GM21529 (cell line): ENCODE measurements around the gene CSH1.
"Not testable (repeated sequence)": the region's sequence is repeated elsewhere in the genome, so short reads cannot be mapped to it uniquely, and the experiment has no call there.

Experiments used
- ATAC-seq: cut with Tn5 transposase; IDR thresholded peaks from one replicate; pipeline ENCODE4 v1.9.1; 2021; ENCODE audit not compliant: unreplicated experiment

Gene CSH1

GRCh38 chr17:63904796-63905195, 8.4 kb upstream of the CSH1 start:
- not testable (repeated sequence) for ATAC-seq

- not testable (repeated sequence) for ATAC-seq
Observed at GRCh38 chr17:63903787-63904201, 7.4 kb upstream of the CSH1 start.

DNA sequence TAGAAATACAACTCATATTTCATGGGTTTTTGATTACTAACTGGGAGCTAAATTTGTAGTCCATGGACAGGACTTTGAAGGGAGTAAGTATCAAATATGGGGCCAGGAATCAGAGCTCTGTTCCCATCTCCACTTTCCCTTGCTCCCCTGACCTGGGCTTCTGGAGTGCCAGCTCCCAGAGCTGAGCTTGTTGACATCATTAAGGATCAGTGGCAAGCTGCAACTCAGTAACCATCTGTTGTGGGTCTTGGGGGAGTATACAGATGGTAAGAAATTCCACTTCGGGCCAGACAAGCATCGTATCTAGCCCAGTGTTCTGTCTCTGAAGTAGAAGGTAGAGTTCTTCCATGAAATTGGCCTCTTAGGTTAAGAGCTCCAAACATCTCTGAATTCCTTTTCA, 5.6 kb upstream of the CSH1 start:
- ATAC-seq: not testable (repeated sequence)

GRCh38 chr17:63898899-63899798, 2.8 kb upstream of the CSH1 start:
- ATAC-seq: not testable (repeated sequence)

GRCh38 chr17:63894821-63895220, 1.6 kb downstream of the CSH1 start:
- ATAC-seq: not testable (repeated sequence)

- ATAC-seq: not testable (repeated sequence)
Observed at GRCh38 chr17:63894021-63894420, 2.4 kb downstream of the CSH1 start.

DNA sequence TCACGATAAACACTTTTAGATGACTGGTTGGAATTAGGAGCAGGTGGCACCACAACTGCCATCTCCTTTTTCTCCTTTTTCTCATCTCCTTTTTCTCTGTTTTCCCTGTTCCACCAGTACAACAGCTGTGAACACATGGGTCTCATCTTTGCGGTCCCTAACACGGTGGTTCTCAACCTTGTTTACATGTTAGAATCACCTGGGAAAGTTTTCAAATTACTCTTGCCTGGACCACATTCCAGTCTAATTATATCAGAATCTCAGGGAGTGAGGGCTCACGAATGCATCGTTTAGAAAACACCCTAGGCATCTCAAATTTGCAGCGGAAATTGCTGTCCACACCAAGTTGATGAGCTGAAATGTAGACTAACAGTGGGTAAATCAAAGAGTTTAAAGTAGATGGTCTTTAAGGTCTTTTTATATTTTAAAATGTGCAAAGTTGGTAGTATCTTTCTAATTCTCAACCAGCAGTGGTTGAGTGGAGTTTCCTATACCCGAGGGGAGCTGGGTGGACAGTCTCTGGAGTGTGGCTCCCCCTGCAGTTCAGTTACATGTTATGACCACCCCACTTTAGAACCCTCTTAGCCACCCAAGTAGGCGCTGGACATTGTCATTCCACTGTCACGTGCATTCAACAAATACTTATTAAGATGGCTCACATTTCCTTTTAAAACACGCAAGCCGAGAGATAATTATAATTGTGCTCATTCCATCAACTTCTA, 3.9 kb downstream of the CSH1 start:
- ATAC-seq: not testable (repeated sequence)

GRCh38 chr17:63889026-63889848, 7.1 kb downstream of the CSH1 start:
- not testable (repeated sequence) for ATAC-seq

DNA sequence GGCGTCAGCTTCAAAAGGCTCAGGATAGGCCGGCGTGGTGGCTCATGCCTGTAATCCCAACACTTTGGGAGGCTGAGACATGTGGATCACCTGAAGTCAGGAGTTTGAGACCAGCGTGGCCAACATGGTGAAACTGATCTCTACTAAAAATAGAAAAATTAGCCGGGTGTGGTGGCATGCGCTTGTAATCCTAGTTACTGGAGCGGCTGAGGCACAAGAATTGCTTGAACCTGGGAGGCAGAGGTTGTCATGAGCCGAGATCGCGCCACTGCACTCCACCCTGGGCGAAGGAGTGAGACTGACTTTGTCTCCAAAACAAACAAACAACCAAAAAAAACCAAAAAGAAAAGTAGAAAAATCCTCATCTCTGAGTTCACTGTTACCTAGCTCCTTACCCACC, 11.3 kb downstream of the CSH1 start:
- ATAC-seq: not testable (repeated sequence)

- not testable (repeated sequence) for ATAC-seq
Observed at GRCh38 chr17:63882626-63883126, 13.7 kb downstream of the CSH1 start.

DNA sequence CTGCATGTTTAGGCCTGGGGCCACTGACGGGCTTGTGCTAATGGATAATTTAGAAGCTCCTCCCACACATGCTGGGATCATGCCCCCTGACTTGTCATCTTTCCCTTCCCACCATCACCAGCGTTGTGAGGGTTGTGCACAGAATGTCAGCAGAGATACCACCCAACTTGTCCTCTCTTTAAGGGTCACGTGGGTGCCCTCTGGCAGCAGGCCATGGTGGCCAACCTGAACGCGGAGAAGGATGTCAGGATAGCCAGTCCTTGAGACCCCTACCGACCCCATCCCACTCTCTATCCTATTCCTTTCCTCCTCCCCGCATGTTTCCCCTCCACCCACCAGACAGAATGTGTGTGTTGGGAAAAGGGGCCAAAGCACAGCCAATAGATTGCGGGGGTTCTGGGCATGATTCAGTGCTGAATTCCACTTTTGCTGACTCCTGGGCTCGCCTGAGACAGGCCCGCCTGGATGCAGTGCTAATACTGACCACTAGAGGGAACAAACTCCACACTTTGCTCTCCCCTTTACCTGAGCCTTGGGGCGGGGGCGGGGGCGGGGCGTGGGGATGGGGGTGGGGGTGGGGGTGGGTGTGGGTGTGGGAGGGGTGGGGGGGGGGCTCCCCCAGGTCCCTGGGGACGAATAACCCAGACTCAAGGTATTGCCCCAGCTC, 14.3 kb downstream of the CSH1 start, which contains the start of gene GH2:
Gene GH2 (minus strand): TSS at position 10 of the 667 bp plus-strand sequence. CDS start 143 bp downstream, outside the sequence.
- ATAC-seq: no peak

DNA sequence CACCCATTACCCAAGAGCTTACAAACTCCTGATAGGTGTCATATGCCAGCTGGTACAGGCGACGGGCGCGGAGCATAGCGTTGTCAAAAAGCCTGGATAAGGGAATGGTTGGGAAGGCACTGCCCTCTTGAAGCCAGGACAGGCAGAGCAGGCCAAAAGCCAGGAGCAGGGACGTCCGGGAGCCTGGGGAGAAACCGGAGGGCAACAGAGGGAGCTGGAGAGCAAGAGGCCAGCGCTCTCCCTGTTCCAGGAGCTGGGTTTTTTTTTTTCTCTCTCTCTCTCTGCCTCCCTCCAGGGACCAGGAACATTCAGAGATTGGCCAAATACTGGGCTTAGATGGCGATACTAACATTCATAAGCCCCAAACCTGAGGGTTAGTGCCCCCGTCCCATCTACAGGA, 15.0 kb downstream of the CSH1 start:
- not testable (repeated sequence) for ATAC-seq

DNA sequence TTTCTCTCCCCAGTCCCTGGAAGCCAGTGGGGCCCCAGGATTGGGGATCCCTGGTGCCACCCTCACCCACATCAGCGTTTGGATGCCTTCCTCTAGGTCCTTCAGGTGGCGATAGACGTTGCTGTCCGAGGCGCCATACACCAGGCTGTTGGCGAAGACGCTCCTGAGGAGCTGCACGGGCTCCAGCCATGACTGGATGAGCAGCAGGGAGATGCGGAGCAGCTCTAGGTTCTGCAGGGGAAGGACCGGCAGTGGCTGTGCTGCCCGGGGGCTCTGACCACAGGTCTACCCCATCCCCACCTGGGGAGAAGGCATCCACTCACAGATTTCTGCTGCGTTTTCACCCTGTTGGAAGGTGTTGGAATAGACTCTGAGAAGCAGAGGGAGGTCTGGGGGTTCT, 15.7 kb downstream of the CSH1 start:
- no peak for ATAC-seq

GRCh38 chr17:63878413-63878812, 18.0 kb downstream of the CSH1 start:
- ATAC-seq: not testable (repeated sequence)

- ATAC-seq: not testable (repeated sequence)
Observed at GRCh38 chr17:63874693-63875092, 21.7 kb downstream of the CSH1 start.

DNA sequence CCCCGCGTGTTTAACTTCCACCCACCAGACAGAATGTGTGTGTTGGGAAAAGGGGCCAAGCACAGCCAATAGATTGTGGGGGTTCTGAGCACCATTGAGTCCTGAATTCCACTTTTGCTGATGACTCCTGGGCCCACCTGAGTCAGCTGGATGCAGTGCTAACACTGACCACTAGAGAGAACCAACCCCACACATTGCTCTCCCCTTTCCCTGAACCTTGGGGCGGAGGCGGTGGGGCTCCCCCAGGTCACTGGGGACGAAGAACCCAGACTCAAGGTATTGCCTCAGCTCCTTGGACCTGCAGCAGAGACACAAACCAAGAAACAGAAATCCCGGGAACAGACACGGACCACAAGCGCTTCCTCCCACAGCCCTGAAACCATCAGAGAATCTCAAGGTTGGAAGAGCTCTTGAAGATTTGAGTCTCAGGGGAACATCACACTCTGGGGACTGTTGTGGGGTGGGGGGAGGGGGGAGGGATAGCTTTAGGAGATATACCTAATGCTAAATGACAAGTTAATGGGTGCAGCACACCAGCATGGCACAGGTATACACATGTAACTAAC, 22.2 kb downstream of the CSH1 start:
- not testable (repeated sequence) for ATAC-seq

DNA sequence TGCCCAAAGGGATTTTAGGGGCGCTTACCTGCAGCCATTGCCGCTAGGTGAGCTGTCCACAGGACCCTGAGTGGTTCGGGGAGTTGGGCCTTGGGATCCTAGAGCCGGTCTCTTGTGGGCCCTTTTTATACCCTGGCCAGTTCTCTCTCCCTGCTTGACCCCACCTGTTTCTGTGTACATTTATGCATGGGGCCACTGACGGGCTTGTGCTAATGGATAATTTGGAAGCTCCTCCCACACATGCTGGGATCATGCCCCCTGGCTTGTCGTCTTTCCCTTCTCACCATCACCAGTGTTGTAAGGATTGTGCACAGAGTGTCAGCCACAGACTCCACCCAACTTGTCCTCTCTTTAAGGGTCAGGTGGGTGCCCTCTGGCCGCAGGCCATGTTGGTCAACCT, 22.8 kb downstream of the CSH1 start, which contains the start of gene CSH2:
Gene CSH2 (minus strand): TSS at position 101 of the 400 bp plus-strand sequence. CDS start 63 bp downstream, at position 38.
- not testable (repeated sequence) for ATAC-seq

DNA sequence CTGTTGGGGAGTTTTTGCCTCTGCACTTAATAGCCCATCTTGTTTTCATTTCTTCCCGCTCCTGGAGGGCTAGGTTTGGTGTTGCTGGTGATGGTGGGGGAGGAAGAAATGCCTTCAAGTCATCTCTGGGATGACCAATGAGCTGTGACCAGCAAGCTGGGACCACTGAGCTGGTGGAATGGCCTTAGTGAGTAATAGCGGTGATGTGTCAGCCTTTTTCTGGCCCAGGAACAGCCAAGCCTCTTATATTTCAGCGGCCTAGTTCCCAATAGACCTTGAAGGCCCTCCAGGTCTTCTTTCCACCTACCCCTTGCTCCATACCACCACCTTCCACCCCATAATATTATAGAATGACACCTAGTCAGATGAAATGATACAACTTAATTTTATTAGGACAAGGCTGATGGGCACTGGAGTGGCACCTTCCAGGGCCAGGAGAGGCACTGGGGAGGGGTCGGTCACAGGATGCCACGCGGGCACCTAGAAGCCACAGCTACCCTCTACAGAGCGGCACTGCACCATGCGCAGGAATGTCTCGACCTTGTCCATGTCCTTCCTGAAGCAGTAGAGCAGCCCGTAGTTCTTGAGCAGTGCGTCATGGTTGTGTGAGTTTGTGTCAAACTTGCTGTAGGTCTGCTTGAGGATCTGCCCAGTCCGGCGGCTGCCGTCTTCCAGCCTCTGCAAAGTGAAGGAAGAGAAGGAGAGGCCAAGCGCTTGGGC, 24.6 kb downstream of the CSH1 start:
- not testable (repeated sequence) for ATAC-seq

DNA sequence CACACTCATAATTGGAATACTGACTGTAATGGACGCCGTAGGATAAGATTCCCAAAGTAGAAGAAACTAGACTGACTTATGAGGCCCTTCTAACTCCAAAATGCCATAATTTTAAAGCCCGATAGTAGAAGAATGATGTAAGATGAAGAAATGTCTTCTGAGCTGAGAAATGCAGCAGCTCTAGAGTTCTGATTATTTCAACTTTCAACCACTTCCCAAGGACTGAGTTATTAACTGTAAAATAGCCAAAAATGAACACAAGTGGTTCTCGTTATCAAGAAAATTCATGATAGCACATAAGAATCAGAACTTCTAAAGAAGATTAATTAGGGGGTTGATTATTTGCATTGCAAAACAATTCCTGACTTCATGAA, 26.1 kb downstream of the CSH1 start:
- not testable (repeated sequence) for ATAC-seq
